DMS153 treated with DMSO at 0.1 percent for 48 hours (cell line): ENCODE measurements around the gene GPR25.

ENCODE experiments used
- DNase-seq: peaks from one replicate; lab custom pipeline; 2025; ENCODE audit not compliant: unreplicated experiment; lab: John Stamatoyannopoulos, UW

Gene GPR25

GRCh38 chr1:200894712-200895442, 22.1 kb downstream of the GPR25 start, which contains the start of gene INAVA:
INAVA (plus strand) TSS chr1:200894900; CDS start chr1:200898401, 3,501 bp downstream.
- no peak for DNase-seq

DNA sequence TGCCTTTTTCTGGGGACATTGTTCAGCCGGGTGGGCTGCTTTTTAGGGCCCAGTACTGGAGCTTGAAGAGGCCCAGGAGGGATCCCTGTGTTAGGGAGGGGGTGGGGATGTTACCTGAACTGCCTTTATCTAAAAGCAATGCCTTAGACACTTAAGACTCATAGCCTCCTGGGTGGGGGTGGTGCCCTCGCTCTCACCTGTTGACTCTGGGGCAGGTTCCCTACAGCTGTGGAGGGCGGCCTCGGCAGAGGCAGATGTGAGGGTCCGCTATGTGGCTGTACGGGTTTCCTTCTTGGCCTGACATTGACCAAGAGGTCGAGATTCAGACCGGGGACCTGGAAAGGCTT, 22.6 kb downstream of the GPR25 start:
- DNase-seq = no peak

DNA sequence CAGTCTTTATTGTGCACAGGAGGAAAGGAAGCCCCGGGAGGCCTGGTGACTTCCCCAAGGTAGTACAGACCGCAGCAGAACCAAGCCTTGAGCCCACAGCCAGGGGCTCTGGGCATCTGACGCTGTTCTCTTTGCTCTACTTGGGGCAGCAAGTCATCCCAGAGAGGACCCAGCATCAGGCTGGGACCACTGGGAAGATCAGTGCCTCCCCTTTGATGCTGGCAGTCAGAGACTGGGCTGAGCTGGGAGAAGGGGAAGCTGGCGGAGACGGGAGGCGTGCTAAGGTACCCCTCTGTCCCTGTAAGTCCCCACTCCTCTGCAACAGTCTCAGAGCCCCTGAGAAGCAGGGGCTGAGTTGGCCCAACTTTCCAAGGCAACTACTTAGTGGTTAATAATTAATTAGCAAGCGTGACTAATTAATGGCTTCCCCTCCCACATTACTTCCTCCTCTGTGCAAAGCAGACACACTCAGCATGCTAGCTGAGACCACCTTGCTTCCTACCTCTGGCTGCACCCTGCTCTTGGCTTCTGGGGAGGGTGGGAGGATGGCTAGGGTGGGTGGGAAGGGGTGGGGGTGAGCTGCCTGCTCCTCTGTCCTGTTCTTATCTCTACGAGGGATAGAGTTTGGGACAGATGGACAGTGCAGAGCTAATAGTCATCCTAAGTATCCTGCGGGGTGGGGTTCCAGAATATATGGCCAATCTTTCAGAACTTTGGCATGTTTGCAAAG, 23.2 kb downstream of the GPR25 start:
- DNase-seq = no peak

GRCh38 chr1:200896531-200897196, 23.9 kb downstream of the GPR25 start:
- DNase-seq = no peak

GRCh38 chr1:200897259-200897658, 24.5 kb downstream of the GPR25 start:
- DNase-seq = no peak

GRCh38 chr1:200899015-200899386, 26.2 kb downstream of the GPR25 start:
- DNase-seq = no peak

- no peak for DNase-seq
Observed at GRCh38 chr1:200899451-200899915, 26.7 kb downstream of the GPR25 start.

GRCh38 chr1:200899954-200900867, 27.4 kb downstream of the GPR25 start:
- DNase-seq = no peak

DNA sequence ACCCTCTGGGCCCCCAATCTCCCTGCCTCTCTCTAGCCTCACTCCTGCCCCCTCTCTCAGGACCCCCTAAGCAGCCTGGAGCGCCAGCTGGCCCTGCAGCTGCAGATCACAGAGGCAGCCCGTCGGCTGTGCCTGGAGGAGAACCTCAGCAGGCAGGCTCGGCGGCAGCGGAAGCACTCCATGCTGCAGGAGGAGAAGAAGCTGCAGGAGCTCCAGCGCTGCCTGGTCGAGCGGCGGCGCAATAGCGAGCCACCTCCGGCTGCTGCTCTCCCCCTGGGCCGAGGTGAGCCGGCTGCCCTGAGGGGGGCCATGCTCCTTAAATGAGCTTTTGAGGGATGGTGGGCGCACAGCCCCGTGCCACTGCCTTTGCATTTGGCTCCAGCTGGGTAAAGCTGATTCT, 28.1 kb downstream of the GPR25 start:
- DNase-seq = no peak

- no peak for DNase-seq
Observed at GRCh38 chr1:200901350-200901749, 28.6 kb downstream of the GPR25 start.

DNA sequence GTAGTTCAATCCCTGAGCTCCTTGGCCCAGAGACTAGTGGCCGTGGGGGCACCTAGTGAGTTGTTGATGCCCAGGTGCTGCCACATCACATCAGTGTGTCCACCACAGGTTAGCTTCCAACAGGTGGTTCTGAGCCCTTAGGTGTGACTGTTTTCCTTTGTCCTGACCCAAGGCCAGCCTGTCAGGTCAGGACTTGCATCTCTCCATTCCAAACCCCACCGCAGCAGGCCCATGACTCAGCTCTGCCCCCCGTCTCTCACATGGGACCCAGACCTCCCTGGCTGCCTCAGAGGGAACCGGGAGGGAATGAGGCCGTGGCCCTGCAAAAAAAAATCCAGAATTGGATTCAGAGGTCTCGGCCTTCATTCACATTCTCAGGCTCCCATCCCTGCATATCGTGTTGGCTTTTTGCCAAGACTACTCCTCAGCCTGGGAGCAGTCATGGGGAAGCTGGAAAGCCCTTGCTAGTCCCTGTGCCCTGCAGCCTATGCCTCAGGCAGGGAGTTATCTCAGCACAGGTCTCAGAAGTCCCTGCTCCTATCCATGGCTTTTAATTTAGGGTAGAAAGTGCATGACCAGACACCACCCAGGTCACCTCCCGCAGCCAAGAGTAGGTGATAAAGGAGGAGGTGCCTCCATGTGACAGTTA, 29.1 kb downstream of the GPR25 start:
- DNase-seq = no peak

GRCh38 chr1:200903793-200904192, 31.0 kb downstream of the GPR25 start:
- DNase-seq = no peak

DNA sequence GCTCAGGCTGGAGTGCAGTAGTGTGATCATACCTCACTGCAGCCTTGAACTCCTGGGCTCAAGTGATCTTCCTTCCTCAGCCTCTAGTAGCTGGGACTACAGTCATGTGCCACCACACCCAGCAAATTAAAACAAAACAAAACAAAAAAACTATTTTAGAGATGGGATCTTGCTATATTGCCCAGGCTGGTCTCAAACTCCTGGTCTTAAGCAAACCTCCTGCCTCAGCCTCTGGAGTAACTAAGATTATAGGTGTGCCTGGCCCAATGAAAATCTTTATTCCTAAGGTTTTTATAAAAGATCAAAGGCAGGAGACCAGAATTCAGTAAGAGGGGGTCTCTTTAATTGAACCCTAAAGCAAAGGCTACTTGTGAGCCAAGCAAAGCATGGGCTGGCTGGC, 32.0 kb downstream of the GPR25 start:
- no peak for DNase-seq

- no peak for DNase-seq
Observed at GRCh38 chr1:200905411-200906052, 32.8 kb downstream of the GPR25 start.

- DNase-seq = no peak
Observed at GRCh38 chr1:200906491-200906890, 33.7 kb downstream of the GPR25 start.

DNA sequence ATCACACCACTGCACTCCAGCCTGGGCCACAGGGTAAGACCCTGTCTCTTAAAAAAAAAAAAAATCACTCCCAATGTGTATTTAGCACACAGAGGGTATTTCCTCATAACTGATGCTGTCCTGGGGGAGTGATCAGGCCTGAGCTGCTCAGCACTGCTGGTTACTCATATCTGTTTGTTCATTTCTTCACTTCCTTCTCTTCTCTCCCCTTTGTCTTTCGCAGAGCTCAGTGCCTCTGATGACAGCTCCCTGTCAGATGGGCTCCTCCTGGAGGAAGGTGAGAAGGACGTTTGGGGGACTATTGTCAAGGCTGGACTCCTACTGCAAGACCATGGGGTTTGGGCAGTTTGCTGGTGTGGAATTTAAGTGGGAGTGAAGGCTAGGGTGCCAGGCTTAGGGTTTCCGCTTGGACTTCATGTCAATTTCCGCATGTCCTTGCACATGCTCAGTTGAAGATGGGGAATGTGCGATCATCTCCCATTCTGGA, 34.9 kb downstream of the GPR25 start:
- no peak for DNase-seq

DNA sequence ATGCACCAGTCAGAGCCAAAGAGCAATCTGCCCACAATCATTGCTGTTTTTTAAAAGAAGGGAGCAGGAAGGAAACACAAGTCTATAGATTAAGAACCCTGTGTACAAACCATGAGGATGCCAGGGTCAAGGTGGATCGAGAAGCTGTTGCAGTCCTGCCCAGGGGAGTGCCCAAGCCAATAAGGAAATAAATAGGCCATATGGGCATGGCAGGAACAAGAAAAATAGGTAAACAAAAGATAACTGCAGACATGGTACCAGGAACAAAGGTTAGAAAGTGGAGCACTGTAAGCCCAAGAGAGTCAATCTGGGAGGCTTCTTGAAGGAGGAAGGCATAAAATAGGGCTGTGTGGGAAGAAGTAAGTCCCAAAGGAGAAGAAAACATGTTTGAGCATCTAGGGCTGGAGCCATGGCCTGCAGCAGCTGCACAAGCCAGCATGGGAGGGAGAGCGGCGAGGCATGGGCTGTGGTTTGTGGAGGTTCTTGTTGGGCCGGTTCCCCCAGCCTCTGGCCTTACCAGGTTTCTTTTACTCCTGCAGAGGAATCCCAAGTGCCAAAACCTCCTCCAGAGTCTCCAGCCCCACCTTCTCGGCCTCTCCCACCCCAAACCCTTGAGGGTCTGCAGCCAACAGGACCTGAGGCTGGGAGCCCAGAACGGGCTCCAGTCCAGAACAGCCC, 35.5 kb downstream of the GPR25 start:
- no peak for DNase-seq

- no peak for DNase-seq
Observed at GRCh38 chr1:200909071-200909470, 36.3 kb downstream of the GPR25 start.

DNA sequence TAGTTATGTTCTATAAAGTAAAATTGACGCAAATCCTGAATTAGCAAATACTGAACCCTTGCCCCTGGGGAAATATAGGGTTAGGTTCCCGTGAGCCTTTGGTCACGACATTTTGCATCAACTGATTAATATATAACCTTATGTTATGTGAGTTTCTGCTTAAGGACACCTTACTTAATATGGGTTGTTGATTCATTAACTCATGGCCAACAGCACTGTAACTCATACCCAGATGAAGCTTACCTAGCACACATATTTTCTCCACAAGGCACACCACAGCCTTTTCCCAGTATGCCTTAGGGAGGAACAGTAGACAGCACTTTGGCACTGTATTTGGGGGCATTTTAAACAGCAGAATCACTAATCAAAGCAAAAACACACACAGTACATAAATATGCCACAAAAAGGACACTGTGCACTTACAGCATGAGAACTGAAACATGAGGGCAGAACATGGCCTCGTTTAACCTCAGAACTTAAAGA, 37.0 kb downstream of the GPR25 start:
- no peak for DNase-seq
